Endodermal cell (in vitro differentiated cells): ENCODE data around the gene GAPT. TPM values are rescaled to one million over a fixed set of nuclear protein-coding genes. Genes with fewer than 3 reads are reported as not detected.

ENCODE experiments used
- DNase-seq: peaks from one replicate; pipeline ENCODE4 v3.0.0-alpha.2; 2017
- H3K27ac ChIP-seq: 2 replicates; pipeline ENCODE4 v1.5.1; 2013; ENCODE audit warnings: mild to moderate bottlenecking, low read depth, low read length, moderate library complexity
- H3K27me3 ChIP-seq: 2 replicates; pipeline ENCODE4 v1.6.1; 2013; ENCODE audit warnings: mild to moderate bottlenecking, low read length, moderate library complexity; ENCODE audit not compliant: insufficient read depth, control insufficient read depth, poor library complexity, severe bottlenecking
- H3K36me3 ChIP-seq: 2 replicates; pipeline ENCODE4 v1.7.0; 2013; ENCODE audit warnings: mild to moderate bottlenecking, low read length, moderate library complexity; ENCODE audit not compliant: control insufficient read depth, insufficient read depth
- H3K4me1 ChIP-seq: one replicate; pipeline ENCODE4 v1.7.0; 2013; ENCODE audit warnings: low read length; ENCODE audit not compliant: control insufficient read depth, insufficient read depth
- H3K4me3 ChIP-seq: 2 replicates; pipeline ENCODE4 v1.5.1; 2013; ENCODE audit warnings: mild to moderate bottlenecking, low read length, moderate library complexity
- H3K9ac ChIP-seq: 2 replicates; pipeline ENCODE4 v1.6.1; 2013; ENCODE audit warnings: mild to moderate bottlenecking, low read length, moderate library complexity; ENCODE audit not compliant: poor library complexity, severe bottlenecking; ENCODE audit errors: extremely low read depth
- H3K9me3 ChIP-seq: 2 replicates; pipeline ENCODE4 v1.6.1; 2013; ENCODE audit warnings: mild to moderate bottlenecking, low read length, moderate library complexity; ENCODE audit not compliant: control insufficient read depth
- H3K27ac Mint-ChIP-seq: 2 replicates; pipeline ENCODE4 v1.8.0; 2020; ENCODE audit warnings: mixed read lengths
- H3K27me3 Mint-ChIP-seq: 2 replicates; pipeline ENCODE4 v1.8.0; 2021; ENCODE audit warnings: mild to moderate bottlenecking, mixed read lengths; ENCODE audit not compliant: insufficient read depth
- H3K36me3 Mint-ChIP-seq: 2 replicates; pipeline ENCODE4 v1.8.0; 2020; ENCODE audit warnings: low read depth, mixed read lengths
- H3K4me1 Mint-ChIP-seq: 2 replicates; pipeline ENCODE4 v1.8.0; 2020; ENCODE audit warnings: mixed read lengths
- H3K4me3 Mint-ChIP-seq: 2 replicates; pipeline ENCODE4 v1.8.0; 2020; ENCODE audit warnings: mild to moderate bottlenecking, moderate library complexity, mixed read lengths
- H3K9me3 Mint-ChIP-seq: 2 replicates; pipeline ENCODE4 v1.8.0; 2020; ENCODE audit warnings: mild to moderate bottlenecking, mixed read lengths
- WGBS, 2 experiments: methylation state at CpG; one replicate each; pipeline versions ENCODE4 v1.1.5 to v1.1.7; 2013; ENCODE audit warnings: missing lambda C conversion rate in 2 of 2, mixed read lengths in 1 of 2; ENCODE audit not compliant: insufficient coverage in 1 of 2, insufficient read length in 1 of 2; 5-methylcytosine and 5-hydroxymethylcytosine counted together
- long read RNA-seq, 4 experiments: library from polyadenylated mRNA in 2 of 4; library from RNA in 1 of 4; library from capped mRNA in 1 of 4; stranded (forward) in 3 of 4; unstranded in 1 of 4; transcript quantifications; one replicate each; pipeline ENCODE4 v2.0.0, GENCODE V29; 2020 to 2021; ENCODE audit warnings: inconsistent platforms in 1 of 4
- polyA plus RNA-seq, 2 experiments: library from polyadenylated mRNA; stranded (reverse); fragments of 50-300 nt; gene quantifications; one replicate each; pipeline ENCODE4 v1.2.3, GENCODE V29; 2013
- total RNA-seq, 2 donors: library from RNA; stranded (reverse); fragmentation: NEBNext Ultra II Directional in 1 of 2; extraction: Animal tissue kit (Norgen Biotek cat#: 25700) in 1 of 2; gene quantifications; 2 replicates in 1 of 2; 3 replicates in 1 of 2; pipeline ENCODE4 v1.2.1, GENCODE V29; 2021
- TF ChIP-seq, protein P1 (sequence below): fragments of 200-600 bp; sonication (generic); conservative IDR thresholded peaks from 2 replicates; pipeline ENCODE4 v1.5.0; 2021; ENCODE audit warnings: antibody characterized with exemption, mild to moderate bottlenecking

Gene GAPT
- total RNA-seq = 1 to 10 TPM in 1 of 2 donors, under 1 TPM in 1; 0.13 to 1.9 TPM
- not detected for polyA plus RNA-seq (2013, experiment 1 of 2)
- polyA plus RNA-seq (2013, experiment 2 of 2) = not detected
- long read RNA-seq, experiment 1, partial matches to known transcripts = 0 of 1 reads
- long read RNA-seq, experiment 1, other reads (novel, unspliced or antisense) = 0 of 1 reads
- long read RNA-seq, experiment 2, partial matches to known transcripts = 0 of 1 reads
- long read RNA-seq, experiment 2, other reads (novel, unspliced or antisense) = 1 of 1 reads
- long read RNA-seq, experiment 3 = 0 reads
- long read RNA-seq, experiment 4 = 0 reads

DNA sequence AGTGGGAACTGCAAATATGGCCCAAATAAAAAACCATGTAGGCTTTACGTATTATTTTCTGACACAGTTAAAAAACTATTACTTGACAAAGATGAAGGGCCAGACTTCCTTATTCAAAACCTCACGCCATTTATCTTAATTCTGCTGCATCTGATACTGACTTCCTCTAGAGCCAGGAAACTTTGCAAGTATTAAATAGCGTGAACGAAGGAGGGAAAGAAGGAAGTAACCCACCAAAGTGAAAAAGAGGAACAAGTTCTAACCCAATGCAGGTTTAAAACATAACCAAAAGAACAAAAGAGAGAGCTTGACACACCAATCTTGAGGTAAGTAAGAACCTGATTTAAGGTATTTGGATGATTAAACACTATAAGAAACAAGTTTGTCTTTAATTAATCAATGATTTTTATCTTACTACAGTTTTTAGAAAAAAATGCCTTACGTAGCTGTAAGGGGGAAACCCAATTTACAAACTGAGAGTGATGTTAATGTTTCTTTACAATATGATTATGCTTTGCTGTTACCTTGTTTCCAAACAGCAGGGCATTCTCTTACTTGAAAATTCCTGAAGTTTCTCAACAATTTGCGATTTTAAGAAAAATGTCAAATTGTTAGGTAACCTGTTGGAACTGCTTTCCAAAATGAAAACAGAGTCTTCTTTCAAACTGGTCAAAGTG, at the start of gene GAPT:
TSS of gene GAPT (plus strand) at position 220 of the 677 bp plus-strand sequence. CDS start 3,102 bp downstream, outside the sequence.
- Mint-ChIP-seq H3K36me3 (no peaks in the 10 kb centered on the region), H3K9me3 (no peaks in the 10 kb centered on the region), H3K4me3 (no peak within 1 kb of the TSS), H3K4me1 (peaks cover 14% of the 10 kb centered on the region), H3K27ac (peak within 1 kb of the TSS; percentile 71), H3K27me3 (no peaks in the 10 kb centered on the region)
- TF ChIP-seq, protein P1, sequence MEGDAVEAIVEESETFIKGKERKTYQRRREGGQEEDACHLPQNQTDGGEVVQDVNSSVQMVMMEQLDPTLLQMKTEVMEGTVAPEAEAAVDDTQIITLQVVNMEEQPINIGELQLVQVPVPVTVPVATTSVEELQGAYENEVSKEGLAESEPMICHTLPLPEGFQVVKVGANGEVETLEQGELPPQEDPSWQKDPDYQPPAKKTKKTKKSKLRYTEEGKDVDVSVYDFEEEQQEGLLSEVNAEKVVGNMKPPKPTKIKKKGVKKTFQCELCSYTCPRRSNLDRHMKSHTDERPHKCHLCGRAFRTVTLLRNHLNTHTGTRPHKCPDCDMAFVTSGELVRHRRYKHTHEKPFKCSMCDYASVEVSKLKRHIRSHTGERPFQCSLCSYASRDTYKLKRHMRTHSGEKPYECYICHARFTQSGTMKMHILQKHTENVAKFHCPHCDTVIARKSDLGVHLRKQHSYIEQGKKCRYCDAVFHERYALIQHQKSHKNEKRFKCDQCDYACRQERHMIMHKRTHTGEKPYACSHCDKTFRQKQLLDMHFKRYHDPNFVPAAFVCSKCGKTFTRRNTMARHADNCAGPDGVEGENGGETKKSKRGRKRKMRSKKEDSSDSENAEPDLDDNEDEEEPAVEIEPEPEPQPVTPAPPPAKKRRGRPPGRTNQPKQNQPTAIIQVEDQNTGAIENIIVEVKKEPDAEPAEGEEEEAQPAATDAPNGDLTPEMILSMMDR = no peak
- 82 to 84% methylated on average over 4 to 6 of the region's 6 CpGs for WGBS, 2 experiments
- H3K4me1 ChIP-seq = no peaks in the 10 kb centered on the region
- peak within 1 kb of the TSS; percentile 6 for H3K4me3 ChIP-seq
- no peak for DNase-seq
- no peak within 1 kb of the TSS for H3K9ac ChIP-seq
- H3K27ac ChIP-seq = no peak within 1 kb of the TSS
- no peaks in the 10 kb centered on the region for H3K9me3 ChIP-seq
- H3K27me3 ChIP-seq = no peaks in the 10 kb centered on the region
- H3K36me3 ChIP-seq = no peaks in the 10 kb centered on the region

DNA sequence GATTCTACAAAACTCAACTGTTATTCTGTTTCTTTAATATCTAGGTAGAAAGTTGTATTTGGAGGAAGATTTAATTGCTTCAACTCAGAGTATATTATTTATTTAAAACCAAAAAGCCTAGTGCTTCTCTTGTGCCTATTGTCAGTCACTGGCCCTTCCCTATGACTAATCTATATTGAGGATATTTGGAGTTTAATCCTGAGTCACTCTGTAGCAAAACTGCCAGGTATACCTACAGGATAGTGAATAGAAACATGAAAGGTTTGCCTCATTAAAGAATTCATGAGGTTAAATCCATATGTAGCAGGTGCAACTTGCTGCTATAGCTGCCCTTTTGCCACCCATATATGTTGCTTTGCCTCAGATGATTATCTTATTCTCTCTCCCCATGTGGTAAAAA, 46.4 kb upstream of the GAPT start:
- Histone ChIP-seq H3K9ac (no peak overlapping the region), H3K27me3 (no peaks in the 10 kb centered on the region), H3K9me3 (no peaks in the 10 kb centered on the region), H3K27ac (no peak overlapping the region), H3K4me1 (no peaks in the 10 kb centered on the region), H3K4me3 (no peak overlapping the region), H3K36me3 (no peaks in the 10 kb centered on the region)
- DNase-seq = no peak
- Mint-ChIP-seq H3K4me3 (no peak overlapping the region), H3K27ac (no peak overlapping the region), H3K4me1 (no peaks in the 10 kb centered on the region), H3K36me3 (peaks cover 3% of the 10 kb centered on the region), H3K27me3 (no peaks in the 10 kb centered on the region), H3K9me3 (peaks cover 10% of the 10 kb centered on the region)
- TF ChIP-seq, protein P1 = no peak

DNA sequence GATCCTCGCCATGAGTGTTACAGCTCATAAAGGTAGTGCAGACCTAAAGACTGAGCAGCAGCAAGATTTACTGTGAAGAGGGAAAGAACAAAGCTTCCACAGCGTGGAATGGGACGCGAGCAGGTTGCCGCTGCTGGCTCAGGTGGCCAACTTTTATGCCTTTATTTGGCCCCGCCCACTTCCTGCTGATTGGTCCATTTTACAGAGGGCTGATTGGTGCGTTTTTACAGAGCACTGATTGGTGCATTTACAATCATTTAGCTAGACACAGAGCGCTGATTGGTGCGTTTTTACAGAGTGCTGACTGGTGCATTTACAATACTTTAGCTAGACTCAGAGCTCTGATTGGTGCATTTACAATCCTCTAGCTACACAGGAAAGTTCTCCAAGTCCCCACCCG, 45.2 kb upstream of the GAPT start:
- H3K4me1 Mint-ChIP-seq = no peaks in the 10 kb centered on the region
- H3K9me3 Mint-ChIP-seq = peaks cover 10% of the 10 kb centered on the region
- H3K27ac Mint-ChIP-seq = no peak overlapping the region
- Histone ChIP-seq H3K4me3 (no peak overlapping the region), H3K27ac (no peak overlapping the region), H3K36me3 (no peaks in the 10 kb centered on the region), H3K27me3 (no peaks in the 10 kb centered on the region), H3K9ac (no peak overlapping the region), H3K4me1 (no peaks in the 10 kb centered on the region), H3K9me3 (no peaks in the 10 kb centered on the region)
- no peak overlapping the region for H3K4me3 Mint-ChIP-seq
- WGBS, 2 experiments = 93 to 94% methylated on average over 10 of the region's 10 CpGs
- DNase-seq = no peak
- peaks cover 3% of the 10 kb centered on the region for H3K36me3 Mint-ChIP-seq
- TF ChIP-seq, protein P1 = no peak
- no peaks in the 10 kb centered on the region for H3K27me3 Mint-ChIP-seq
